Measurements from ENCODE around the gene PCBP3. TPM values are rescaled to one million over a fixed set of nuclear protein-coding genes. Genes with fewer than 3 reads are reported as not detected.

The PCBP3 gene
- total and polyA plus RNA-seq, 2 of the 13 experiments (the other 11 are each of a cell fraction or from before 2014, with no cell fraction given) = not detected

DNA sequence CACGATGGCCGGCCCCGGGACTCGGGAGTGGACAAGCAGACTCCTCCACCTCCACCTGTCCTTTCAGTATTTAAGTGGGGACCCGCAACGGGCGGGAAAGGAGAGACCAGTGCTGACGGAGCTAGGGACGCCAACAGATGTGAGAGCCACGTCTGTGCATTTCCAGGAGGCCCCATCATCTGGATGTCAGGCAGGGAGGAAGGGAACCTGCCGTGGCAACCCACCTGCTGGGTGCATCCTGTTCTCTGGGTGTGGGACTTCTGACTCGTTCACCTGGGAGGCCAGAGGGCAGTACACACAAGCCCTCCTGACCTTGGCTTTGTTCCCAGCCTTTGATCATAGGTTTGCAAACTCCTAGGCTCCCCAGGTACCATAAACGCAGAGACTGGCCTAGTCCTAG lies 5.6 kb upstream of the PCBP3 start (continued):
- TF ChIP-seq, protein P1, sequence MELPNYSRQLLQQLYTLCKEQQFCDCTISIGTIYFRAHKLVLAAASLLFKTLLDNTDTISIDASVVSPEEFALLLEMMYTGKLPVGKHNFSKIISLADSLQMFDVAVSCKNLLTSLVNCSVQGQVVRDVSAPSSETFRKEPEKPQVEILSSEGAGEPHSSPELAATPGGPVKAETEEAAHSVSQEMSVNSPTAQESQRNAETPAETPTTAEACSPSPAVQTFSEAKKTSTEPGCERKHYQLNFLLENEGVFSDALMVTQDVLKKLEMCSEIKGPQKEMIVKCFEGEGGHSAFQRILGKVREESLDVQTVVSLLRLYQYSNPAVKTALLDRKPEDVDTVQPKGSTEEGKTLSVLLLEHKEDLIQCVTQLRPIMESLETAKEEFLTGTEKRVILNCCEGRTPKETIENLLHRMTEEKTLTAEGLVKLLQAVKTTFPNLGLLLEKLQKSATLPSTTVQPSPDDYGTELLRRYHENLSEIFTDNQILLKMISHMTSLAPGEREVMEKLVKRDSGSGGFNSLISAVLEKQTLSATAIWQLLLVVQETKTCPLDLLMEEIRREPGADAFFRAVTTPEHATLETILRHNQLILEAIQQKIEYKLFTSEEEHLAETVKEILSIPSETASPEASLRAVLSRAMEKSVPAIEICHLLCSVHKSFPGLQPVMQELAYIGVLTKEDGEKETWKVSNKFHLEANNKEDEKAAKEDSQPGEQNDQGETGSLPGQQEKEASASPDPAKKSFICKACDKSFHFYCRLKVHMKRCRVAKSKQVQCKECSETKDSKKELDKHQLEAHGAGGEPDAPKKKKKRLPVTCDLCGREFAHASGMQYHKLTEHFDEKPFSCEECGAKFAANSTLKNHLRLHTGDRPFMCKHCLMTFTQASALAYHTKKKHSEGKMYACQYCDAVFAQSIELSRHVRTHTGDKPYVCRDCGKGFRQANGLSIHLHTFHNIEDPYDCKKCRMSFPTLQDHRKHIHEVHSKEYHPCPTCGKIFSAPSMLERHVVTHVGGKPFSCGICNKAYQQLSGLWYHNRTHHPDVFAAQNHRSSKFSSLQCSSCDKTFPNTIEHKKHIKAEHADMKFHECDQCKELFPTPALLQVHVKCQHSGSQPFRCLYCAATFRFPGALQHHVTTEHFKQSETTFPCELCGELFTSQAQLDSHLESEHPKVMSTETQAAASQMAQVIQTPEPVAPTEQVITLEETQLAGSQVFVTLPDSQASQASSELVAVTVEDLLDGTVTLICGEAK (IDR thresholded peaks at IDR 0.05) = no peak
- TF ChIP-seq, protein P1 (CRISPR knock-in tag; IDR thresholded peaks at IDR 0.05) = no peak
- TF ChIP-seq NR2F2 (IDR thresholded peaks at IDR 0.05; ENCODE audit: borderline replicate concordance, low read depth) (peak; percentile 24; the same call in 1 of the 2 replicates), NR2F6 (IDR thresholded peaks at IDR 0.05) (peak; percentile 51; the same call in 1 of the 2 replicates), NR2F6 (CRISPR knock-in tag; IDR thresholded peaks at IDR 0.05) (peak; percentile 46; the same call in 1 of the 2 replicates), TCF7 (IDR thresholded peaks at IDR 0.05; ENCODE audit: low read depth) (peak; percentile 34; the same call in 1 of the 2 replicates)
- TF ChIP-seq, protein P2, sequence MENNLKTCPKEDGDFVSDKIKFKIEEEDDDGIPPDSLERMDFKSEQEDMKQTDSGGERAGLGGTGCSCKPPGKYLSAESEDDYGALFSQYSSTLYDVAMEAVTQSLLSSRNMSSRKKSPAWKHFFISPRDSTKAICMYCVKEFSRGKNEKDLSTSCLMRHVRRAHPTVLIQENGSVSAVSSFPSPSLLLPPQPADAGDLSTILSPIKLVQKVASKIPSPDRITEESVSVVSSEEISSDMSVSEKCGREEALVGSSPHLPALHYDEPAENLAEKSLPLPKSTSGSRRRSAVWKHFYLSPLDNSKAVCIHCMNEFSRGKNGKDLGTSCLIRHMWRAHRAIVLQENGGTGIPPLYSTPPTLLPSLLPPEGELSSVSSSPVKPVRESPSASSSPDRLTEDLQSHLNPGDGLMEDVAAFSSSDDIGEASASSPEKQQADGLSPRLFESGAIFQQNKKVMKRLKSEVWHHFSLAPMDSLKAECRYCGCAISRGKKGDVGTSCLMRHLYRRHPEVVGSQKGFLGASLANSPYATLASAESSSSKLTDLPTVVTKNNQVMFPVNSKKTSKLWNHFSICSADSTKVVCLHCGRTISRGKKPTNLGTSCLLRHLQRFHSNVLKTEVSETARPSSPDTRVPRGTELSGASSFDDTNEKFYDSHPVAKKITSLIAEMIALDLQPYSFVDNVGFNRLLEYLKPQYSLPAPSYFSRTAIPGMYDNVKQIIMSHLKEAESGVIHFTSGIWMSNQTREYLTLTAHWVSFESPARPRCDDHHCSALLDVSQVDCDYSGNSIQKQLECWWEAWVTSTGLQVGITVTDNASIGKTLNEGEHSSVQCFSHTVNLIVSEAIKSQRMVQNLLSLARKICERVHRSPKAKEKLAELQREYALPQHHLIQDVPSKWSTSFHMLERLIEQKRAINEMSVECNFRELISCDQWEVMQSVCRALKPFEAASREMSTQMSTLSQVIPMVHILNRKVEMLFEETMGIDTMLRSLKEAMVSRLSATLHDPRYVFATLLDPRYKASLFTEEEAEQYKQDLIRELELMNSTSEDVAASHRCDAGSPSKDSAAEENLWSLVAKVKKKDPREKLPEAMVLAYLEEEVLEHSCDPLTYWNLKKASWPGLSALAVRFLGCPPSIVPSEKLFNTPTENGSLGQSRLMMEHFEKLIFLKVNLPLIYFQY (CRISPR knock-in tag; IDR thresholded peaks at IDR 0.05; ENCODE audit: borderline replicate concordance) = no peak

All from HepG2 (cell line).